Measurements from ENCODE around the gene ARHGAP26.

Gene ARHGAP26

DNA sequence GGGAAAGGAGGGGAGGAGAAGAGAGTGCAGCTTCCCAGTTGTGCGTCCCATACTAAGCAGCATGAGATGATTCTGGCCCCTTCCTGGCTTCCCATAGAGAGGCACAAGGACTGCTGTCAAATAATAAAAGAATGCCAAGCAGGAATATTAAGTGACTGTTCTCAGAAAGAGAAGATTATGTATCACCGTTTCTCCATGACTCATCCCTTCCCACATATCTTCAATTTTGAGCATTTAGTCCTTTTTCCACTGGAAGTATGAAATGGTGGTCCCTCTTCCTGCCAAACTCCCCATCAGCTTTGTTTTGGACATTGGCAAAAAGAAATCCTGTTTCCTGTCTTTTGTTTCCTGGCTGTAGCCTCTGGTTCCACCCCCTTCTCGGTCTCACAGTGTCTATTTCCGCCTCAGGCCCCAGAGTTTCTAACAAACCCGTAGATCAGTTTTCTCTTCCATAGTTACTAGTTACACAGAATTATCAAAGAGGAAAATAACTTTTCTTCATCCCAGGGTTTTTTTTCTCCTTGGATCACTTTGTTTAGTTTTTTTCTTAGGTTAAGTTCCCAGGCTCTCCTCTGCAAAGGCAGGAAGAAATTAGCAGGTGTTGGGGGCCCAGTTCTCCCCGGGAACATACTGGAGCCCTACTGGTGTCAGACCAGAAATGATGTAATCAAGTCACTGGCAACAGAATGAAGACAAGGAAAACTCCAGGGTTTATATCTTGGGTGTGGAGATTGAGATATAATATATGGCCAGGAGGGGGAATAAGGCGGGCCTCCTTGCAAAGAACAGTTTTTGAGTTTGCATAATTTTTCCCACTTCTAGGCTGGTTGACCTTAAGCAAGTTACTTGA, 26.4 kb upstream of the ARHGAP26 start:
- no peaks in the 10 kb centered on the region for H3K4me1 Mint-ChIP-seq
- H3K4me3 Mint-ChIP-seq: no peak overlapping the region
- no peaks in the 10 kb centered on the region for H3K36me3 Mint-ChIP-seq
- H3K27me3 Mint-ChIP-seq: peaks cover 2% of the 10 kb centered on the region
- H3K9me3 Mint-ChIP-seq: no peaks in the 10 kb centered on the region
- DNase-seq (ENCODE audit: low spot score in 2 of 2): no peak
- H3K27ac Mint-ChIP-seq: no peak overlapping the region
- ATAC-seq (ENCODE audit: low read depth): no peak

DNA sequence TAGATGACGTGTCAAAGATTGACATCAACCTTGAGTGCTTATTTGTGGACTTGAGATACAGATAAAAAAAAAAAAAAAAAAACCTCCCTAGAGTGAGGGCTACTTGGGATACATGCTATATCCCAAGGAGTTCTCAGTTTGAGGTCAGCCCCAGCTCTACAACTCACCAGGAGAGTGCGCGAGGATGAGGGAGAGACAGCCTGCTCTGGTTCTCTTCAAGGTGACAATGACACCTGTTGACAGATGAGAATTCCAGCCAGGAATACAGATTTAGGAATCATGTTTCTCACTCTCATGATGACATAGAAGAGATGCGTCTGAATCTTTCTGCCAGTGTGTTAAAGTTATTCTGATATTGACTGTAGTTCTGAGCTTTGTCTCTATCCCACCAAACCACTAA, 24.9 kb upstream of the ARHGAP26 start:
- DNase-seq (ENCODE audit: low spot score in 2 of 2) (no peak), ATAC-seq (ENCODE audit: low read depth) (no peak)
- Mint-ChIP-seq H3K36me3 (no peaks in the 10 kb centered on the region), H3K4me1 (no peaks in the 10 kb centered on the region), H3K9me3 (no peaks in the 10 kb centered on the region), H3K27me3 (peaks cover 2% of the 10 kb centered on the region), H3K4me3 (no peak overlapping the region), H3K27ac (no peak overlapping the region)

DNA sequence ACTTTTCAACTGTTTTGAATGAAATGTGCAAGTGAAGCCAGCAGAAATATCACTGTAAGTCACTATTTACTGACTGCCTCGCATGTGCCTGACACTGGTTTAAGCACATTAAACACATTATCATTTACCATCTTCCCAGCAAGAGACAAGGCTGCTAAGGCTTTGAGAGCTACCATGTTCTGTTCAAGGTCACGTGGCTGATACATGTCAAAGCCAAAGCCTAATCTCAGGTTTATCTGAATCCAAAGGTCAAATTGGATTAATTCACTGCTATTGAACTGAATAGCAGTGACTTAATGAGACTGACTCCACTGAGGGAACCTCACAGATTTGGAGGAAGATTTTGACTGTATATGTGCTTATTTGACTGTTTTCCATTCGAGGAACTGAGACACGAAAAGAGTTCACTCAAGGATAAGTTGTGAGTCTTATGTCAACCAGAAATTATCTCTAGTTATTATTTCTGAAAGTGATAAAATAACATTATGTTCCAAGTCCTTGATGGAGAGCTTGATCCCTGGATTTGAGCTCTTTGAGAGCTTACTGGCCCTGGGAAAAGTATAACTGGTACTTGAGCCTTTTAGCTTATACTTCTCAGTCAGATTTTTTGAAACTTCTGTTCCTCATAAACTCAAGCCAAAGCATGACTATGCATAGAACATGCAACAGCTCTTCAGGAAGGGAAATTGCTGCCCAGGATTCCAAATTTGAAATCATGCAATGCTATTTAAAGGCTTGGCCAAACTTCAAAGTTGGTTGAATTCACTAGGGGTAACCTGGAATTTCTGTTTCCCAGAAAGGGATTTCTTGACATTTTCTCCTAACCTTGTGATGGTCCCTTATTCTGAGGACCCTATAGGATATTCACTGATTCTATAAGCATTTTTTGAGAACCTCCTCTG, 23.4 kb upstream of the ARHGAP26 start:
- Mint-ChIP-seq H3K9me3 (no peaks in the 10 kb centered on the region), H3K27ac (no peak overlapping the region), H3K27me3 (peaks cover 2% of the 10 kb centered on the region), H3K4me3 (no peak overlapping the region), H3K4me1 (no peaks in the 10 kb centered on the region), H3K36me3 (no peaks in the 10 kb centered on the region)
- no peak for ATAC-seq (ENCODE audit: low read depth)
- no peak for DNase-seq (ENCODE audit: low spot score in 2 of 2)

DNA sequence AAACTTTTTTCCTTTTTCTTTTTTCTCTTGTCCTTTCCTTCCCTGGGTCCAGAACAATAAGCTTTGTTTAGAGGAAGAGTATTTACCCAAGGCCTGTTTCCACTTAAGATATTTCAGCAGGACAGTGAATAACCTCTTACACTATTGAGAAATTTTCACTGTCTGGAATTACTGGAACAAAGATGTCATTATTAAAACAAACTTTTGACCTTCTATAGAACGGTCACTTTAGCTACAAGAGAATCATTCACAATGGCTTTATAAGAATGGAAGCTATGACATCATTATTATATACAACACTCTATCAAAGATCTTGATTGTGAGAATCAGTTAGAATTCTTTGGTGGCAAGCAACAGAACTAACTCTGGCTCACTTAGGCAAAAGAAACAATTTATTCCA, 22.0 kb upstream of the ARHGAP26 start:
- ATAC-seq (ENCODE audit: low read depth) (no peak), DNase-seq (ENCODE audit: low spot score in 2 of 2) (no peak)
- H3K9me3 Mint-ChIP-seq: no peaks in the 10 kb centered on the region
- no peaks in the 10 kb centered on the region for H3K36me3 Mint-ChIP-seq
- no peak overlapping the region for H3K4me3 Mint-ChIP-seq
- no peaks in the 10 kb centered on the region for H3K27me3 Mint-ChIP-seq
- no peaks in the 10 kb centered on the region for H3K4me1 Mint-ChIP-seq
- no peak overlapping the region for H3K27ac Mint-ChIP-seq

DNA sequence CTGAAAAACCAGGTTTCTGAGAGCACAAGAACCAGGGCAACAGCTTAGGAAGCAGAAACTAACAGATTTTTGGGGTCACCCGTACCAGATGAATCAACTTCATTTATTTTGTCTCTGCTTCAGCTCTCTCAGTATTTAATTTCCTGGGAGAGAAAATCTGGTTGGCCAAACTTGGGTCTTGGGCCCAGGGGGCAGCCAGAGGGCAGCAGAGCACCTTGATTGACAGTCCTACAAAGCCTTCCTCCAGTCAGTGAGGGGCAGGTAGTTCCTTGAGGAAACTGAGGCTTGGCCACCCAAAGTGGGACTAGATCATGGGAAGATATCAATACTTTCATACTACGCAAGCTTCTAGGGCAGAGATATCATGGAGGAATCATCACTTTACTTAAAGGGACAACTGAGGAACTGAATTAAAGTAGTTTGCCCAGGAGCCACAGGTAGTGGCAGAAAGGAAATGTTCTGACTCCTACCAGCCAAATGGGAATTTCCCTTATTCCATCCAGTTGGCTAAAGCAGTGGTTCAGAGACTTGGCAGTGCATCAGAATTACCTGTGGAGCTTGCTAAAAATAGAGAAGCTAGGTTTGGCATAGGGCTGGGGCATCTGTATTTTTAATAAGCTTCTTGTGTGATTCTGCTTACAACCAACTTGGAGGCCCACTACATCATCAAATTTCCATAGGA, 21.5 kb upstream of the ARHGAP26 start:
- ATAC-seq (ENCODE audit: low read depth) (peak; percentile 69), DNase-seq (ENCODE audit: low spot score in 2 of 2) (peak; percentile 51 to 60)
- Mint-ChIP-seq H3K27me3 (no peaks in the 10 kb centered on the region), H3K27ac (no peak overlapping the region), H3K36me3 (no peaks in the 10 kb centered on the region), H3K4me3 (no peak overlapping the region), H3K9me3 (no peaks in the 10 kb centered on the region), H3K4me1 (no peaks in the 10 kb centered on the region)

DNA sequence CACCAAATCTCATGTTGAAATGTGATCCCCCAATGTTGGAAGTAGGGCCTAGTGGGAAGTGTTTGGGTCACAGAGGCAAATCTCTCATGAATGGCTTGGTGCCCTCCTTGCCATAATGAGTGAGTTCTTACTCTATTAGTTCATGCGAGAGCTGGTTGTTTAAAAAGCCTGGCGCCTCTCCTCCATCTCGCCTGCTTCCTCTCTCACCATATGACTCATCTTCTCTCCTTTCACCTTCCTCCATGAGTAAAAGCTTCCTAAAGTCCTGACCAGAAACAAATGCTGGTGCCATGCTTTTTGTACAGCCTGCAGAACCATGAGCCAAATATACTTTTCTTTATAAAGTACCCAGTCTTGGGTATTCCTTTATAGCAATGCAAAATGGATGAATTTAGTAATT, 20.9 kb upstream of the ARHGAP26 start:
- DNase-seq (ENCODE audit: low spot score in 2 of 2): no peak
- Mint-ChIP-seq H3K27ac (no peak overlapping the region), H3K4me1 (no peaks in the 10 kb centered on the region), H3K27me3 (no peaks in the 10 kb centered on the region), H3K9me3 (no peaks in the 10 kb centered on the region), H3K4me3 (no peak overlapping the region), H3K36me3 (no peaks in the 10 kb centered on the region)
- ATAC-seq (ENCODE audit: low read depth): no peak

DNA sequence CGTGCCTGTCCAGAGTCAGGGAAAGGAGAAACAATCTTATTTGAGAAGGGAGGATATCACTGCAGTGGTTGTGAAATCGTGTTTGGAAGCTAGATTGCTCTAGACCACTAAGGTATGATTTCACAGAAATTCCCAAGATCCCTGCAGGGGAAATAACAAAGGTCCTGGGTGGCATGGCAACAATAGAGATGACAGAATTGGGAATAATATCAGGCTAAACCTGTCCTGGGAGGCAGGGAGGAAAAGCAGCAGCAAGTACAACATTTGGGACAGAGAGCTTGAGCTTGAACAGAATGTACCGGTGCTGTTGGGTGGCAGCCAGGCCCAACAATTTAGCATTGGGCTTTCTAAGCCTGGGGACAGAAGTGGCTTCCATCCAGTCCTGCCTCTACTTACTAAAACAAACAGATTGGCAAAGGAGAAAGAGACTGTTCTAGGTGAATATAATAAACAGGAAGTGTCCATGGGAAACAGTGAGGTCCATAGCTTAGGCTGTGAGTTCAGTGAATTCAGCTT, 17.0 kb upstream of the ARHGAP26 start:
- no peak for DNase-seq (ENCODE audit: low spot score in 2 of 2)

DNA sequence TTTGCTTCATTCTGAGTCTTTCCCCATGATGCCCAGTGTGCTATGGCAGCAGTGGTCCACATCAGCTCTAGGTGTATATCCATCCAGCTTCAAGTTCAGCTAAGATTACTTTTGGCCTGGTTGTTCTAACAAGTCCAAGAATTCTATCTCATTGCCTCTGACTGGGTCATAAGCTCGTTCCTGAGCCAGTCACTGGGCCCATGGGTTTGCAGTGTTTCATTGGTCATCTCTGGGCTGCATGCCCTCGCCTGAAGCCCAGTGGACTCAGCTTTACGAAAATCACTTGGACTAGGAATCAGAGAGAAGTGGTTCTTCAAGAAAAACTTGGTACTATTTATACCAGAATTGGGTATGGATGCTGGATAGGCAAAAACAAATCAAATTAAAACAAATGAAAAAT, 16.1 kb upstream of the ARHGAP26 start:
- Mint-ChIP-seq H3K4me1 (no peaks in the 10 kb centered on the region), H3K4me3 (no peak overlapping the region), H3K36me3 (no peaks in the 10 kb centered on the region), H3K9me3 (no peaks in the 10 kb centered on the region), H3K27me3 (no peaks in the 10 kb centered on the region), H3K27ac (no peak overlapping the region)
- no peak for DNase-seq (ENCODE audit: low spot score in 2 of 2)
- no peak for ATAC-seq (ENCODE audit: low read depth)

More for the DNA sequence above, 17.0 kb upstream of the ARHGAP26 start:
- Mint-ChIP-seq H3K4me1 (no peaks in the 10 kb centered on the region), H3K9me3 (no peaks in the 10 kb centered on the region), H3K27ac (no peak overlapping the region), H3K4me3 (no peak overlapping the region), H3K36me3 (no peaks in the 10 kb centered on the region), H3K27me3 (no peaks in the 10 kb centered on the region)
- no peak for ATAC-seq (ENCODE audit: low read depth)

DNA sequence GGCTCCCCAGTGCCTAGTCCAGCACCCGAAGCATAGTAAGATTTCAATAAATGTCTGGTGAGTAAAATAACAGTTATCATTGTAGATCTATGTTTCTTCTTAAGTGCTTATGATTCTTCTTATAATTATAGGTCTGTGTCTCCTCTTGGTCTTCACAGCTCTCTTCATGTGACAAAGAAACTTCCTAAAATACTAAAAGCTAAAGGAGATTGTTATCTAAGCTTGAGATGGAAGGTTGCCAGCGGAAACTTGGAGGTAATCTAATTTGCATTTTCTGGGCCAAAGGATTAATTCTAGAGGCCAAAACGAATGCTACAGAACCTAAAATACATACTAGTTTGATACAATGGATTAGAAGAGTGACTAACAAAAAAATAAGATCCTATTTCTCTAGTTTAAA, 13.6 kb upstream of the ARHGAP26 start:
- no peak for DNase-seq (ENCODE audit: low spot score in 2 of 2)
- Mint-ChIP-seq H3K27ac (no peak overlapping the region), H3K4me1 (no peaks in the 10 kb centered on the region), H3K9me3 (no peaks in the 10 kb centered on the region), H3K4me3 (no peak overlapping the region), H3K27me3 (no peaks in the 10 kb centered on the region), H3K36me3 (no peaks in the 10 kb centered on the region)
- ATAC-seq (ENCODE audit: low read depth): no peak

DNA sequence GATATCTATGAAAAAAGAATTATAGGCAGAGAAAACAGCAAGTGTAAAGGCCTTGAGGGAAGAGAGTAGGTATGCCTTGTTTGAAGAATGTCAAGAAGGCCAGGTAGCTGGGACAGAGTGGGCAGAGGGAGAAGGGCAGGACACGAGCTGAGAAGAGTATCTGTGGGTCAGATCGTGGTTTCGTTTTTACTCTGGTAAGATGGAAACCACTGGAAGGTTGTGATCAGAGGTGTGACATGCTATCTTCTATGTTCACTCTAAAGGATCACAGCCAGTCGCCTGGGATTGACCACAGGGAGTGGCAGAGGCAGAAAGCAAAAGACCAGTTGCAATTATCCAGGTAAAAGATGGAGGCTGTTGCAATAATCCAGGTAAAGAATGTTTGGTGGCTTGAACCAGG, 12.6 kb upstream of the ARHGAP26 start:
- H3K4me1 Mint-ChIP-seq: no peaks in the 10 kb centered on the region
- no peak for ATAC-seq (ENCODE audit: low read depth)

DNA sequence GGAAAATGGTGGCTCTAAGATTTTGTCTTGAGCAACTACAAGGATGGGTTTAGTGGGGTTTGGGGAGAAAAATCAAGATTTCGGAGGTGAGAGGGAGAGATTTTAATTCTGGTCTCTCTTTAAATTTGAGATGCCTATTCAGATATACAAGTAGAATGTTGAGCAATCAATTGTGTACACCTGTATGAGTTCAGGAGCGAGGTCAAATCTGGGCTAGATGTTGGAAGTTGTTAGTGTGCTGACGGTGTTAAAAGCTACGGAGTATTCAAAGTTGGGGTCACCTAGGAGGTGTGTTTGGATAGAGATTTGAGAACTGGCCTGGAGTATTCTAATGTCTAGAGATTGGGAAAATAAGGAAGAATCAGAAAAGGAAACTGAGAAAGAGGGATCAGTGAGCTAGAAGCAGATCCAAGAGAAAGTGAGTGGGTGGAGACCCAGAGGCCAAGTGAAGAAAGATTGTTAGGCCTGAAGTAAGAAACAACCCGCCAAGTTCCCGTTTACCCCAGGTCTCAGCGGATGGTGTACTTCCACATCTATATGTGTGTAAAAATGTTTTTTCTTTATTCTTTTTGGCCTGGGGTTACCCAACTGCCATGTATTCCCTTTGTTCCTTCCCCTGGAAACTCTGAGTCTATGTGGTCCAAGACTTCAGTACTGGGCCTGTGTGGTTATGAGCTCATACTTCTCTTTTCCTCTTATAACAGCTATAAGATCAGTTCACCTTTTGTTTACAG, 11.9 kb upstream of the ARHGAP26 start:
- Mint-ChIP-seq H3K4me3 (no peak overlapping the region), H3K4me1 (no peaks in the 10 kb centered on the region), H3K36me3 (no peaks in the 10 kb centered on the region), H3K27me3 (peaks cover 3% of the 10 kb centered on the region), H3K9me3 (no peaks in the 10 kb centered on the region), H3K27ac (no peak overlapping the region)
- ATAC-seq (ENCODE audit: low read depth) (no peak), DNase-seq (ENCODE audit: low spot score in 2 of 2) (no peak)

More for the DNA sequence above, 12.6 kb upstream of the ARHGAP26 start:
- no peaks in the 10 kb centered on the region for H3K9me3 Mint-ChIP-seq
- no peak for DNase-seq (ENCODE audit: low spot score in 2 of 2)
- no peak overlapping the region for H3K27ac Mint-ChIP-seq
- H3K27me3 Mint-ChIP-seq: peaks cover 3% of the 10 kb centered on the region
- H3K36me3 Mint-ChIP-seq: no peaks in the 10 kb centered on the region
- H3K4me3 Mint-ChIP-seq: no peak overlapping the region

DNA sequence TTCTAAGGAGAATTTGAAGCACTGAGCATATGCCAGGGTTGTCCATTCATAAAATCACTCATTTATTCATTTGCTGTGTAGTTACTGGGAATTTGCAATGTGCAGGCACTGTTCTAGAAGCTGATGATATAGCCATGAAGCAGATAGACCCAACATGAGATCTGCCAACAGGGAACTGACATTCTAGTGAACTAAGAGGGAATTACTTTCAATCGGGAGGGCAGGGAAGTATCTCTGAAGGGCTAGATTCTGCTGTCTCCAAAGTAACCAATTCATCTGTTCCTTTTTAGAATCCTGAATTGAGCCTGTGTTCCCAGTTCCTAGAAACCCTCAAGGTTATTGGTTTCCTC, 11.4 kb upstream of the ARHGAP26 start:
- H3K9me3 Mint-ChIP-seq: no peaks in the 10 kb centered on the region
- H3K4me1 Mint-ChIP-seq: no peaks in the 10 kb centered on the region
- no peaks in the 10 kb centered on the region for H3K36me3 Mint-ChIP-seq
- ATAC-seq (ENCODE audit: low read depth): no peak
- H3K27ac Mint-ChIP-seq: no peak overlapping the region
- no peak for DNase-seq (ENCODE audit: low spot score in 2 of 2)
- no peak overlapping the region for H3K4me3 Mint-ChIP-seq
- peaks cover 4% of the 10 kb centered on the region for H3K27me3 Mint-ChIP-seq

DNA sequence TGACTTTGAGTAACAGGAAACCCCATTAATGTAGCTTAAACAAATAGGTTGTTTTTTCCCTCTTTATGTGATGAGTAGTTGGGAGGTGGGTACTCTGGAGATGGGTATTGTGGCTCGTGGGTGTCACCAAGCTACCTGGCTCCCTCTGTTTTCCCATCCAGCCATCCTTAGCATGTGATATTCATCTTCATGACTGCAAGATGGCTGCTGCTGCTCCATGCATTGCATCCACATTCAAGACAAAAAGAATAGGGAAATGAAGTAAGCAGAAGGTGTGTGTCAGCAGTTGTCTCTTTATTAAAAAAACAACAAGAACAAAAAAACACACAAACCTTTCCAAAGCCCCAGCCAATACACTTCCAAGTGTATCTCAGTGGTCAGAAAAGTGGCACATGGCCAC, 6.5 kb upstream of the ARHGAP26 start:
- no peaks in the 10 kb centered on the region for H3K4me1 Mint-ChIP-seq
- H3K9me3 Mint-ChIP-seq: no peaks in the 10 kb centered on the region
- ATAC-seq (ENCODE audit: low read depth) (no peak), DNase-seq (ENCODE audit: low spot score in 2 of 2) (no peak)
- H3K27ac Mint-ChIP-seq: no peak overlapping the region
- H3K4me3 Mint-ChIP-seq: no peak overlapping the region
- peaks cover 4% of the 10 kb centered on the region for H3K27me3 Mint-ChIP-seq
- no peaks in the 10 kb centered on the region for H3K36me3 Mint-ChIP-seq
